D721Med (cell line): ENCODE measurements around the gene ADAMTSL1.

Experiments used
- DNase-seq: peaks from one replicate; pipeline ENCODE4 v3.0.0; 2011; ENCODE audit warnings: low spot score; ENCODE audit not compliant: insufficient read length
- FAIRE-seq: peaks from 2 replicates; lab custom pipeline; 2011; peaks lifted over from hg19 to GRCh38; lab: Jason Lieb, UNC
- TF ChIP-seq, protein P1 (sequence below): IDR thresholded peaks from 2 replicates; pipeline ENCODE4 v1.5.1; 2012; ENCODE audit warnings: mild to moderate bottlenecking, control low read depth; ENCODE audit not compliant: insufficient read depth; ENCODE audit errors: missing control alignments

Gene ADAMTSL1

GRCh38 chr9:18745710-18746109, 271.8 kb downstream of the ADAMTSL1 start:
- FAIRE-seq (no peak), DNase-seq (no peak)
- TF ChIP-seq, protein P1, sequence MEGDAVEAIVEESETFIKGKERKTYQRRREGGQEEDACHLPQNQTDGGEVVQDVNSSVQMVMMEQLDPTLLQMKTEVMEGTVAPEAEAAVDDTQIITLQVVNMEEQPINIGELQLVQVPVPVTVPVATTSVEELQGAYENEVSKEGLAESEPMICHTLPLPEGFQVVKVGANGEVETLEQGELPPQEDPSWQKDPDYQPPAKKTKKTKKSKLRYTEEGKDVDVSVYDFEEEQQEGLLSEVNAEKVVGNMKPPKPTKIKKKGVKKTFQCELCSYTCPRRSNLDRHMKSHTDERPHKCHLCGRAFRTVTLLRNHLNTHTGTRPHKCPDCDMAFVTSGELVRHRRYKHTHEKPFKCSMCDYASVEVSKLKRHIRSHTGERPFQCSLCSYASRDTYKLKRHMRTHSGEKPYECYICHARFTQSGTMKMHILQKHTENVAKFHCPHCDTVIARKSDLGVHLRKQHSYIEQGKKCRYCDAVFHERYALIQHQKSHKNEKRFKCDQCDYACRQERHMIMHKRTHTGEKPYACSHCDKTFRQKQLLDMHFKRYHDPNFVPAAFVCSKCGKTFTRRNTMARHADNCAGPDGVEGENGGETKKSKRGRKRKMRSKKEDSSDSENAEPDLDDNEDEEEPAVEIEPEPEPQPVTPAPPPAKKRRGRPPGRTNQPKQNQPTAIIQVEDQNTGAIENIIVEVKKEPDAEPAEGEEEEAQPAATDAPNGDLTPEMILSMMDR, result no peak

DNA sequence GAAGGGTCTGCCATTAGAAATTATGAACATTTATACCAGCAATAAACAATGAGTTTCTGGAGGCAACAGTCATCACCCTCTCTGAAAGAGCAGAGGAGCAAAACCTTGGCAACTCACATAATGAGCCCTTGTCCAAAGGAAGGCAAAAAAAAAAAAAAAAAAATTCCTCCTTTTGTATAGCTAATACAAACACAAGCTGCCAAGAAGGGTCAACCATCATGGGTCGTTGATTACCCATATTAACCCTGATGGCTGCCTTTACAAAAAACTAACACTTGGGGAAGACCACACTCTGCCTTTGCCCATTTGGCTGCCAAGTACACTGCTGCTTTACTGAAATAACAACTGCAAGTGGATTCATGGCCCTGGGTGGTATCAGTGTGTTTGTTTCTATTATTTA, 272.7 kb downstream of the ADAMTSL1 start:
- FAIRE-seq, result no peak
- TF ChIP-seq, protein P1, result no peak
- no peak for DNase-seq

DNA sequence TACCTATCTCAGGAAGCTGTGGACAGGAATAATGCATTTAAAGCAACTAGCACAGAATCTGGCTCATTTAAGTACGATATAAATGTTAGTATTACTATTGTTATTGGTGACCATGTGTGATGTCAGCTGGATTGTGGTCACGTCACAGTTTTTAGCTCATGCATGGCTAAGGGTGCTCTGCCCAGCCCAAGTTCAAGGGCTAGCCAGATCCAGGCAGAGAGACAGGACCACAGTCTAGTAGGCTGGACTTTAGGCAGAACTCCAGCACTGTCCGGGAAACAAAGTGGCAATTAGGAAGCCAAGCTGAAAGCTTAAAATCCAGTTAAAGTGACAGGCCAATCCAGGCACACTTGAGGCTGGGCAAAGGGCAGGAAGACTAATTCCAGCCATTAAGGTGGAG, 273.6 kb downstream of the ADAMTSL1 start:
- FAIRE-seq, result no peak
- TF ChIP-seq, protein P1, result no peak
- DNase-seq, result no peak

DNA sequence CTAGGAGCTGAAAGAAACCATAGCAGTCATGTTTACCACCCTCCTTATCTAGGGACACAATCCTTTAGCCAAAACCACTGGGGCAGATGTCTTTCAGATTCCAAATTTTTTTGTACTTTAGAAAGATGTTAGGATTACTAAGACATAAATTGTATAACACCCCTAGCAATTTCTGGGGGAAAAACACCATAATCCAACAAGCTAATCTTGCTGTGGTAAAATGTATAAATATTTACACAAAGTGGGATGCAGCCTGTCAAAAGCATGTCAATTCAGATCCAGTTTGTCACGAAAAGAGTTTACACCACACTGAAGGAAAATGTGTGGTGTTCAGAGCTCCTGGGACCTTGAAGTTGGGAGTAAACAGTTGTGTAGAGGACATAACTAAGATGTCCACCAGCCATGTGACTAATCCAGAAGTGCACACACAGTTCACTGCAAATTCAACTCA, 274.3 kb downstream of the ADAMTSL1 start:
- DNase-seq, result no peak
- TF ChIP-seq, protein P1, result no peak

GRCh38 chr9:18749711-18750110, 275.8 kb downstream of the ADAMTSL1 start:
- DNase-seq (no peak), FAIRE-seq (no peak)
- TF ChIP-seq, protein P1, result no peak

More for the DNA sequence above, 274.3 kb downstream of the ADAMTSL1 start:
- FAIRE-seq, result no peak

- FAIRE-seq (no peak), DNase-seq (no peak)
- TF ChIP-seq, protein P1, result no peak
Measured at GRCh38 chr9:18753904-18754303, 280.0 kb downstream of the ADAMTSL1 start.

DNA sequence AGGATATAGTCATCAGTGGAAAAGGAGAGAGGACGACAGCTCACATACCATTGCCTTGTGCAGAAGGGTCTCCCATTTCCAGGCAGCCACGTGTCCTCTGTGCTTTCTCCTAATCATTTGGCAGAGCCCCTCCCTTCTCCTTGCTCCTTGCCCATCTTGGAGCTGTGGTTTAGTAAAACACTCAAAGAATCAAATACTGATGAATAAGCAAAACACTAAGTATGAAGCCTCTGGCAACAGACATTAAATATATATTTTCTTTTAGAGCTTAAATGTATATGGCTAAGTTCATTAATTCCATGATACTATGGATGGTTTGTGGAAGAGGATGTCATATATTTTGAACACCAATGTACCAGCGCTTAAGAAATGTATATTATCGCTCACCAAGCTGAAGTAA, 280.6 kb downstream of the ADAMTSL1 start:
- FAIRE-seq, result no peak
- DNase-seq, result no peak
- TF ChIP-seq, protein P1, result no peak
